ENCODE results near the gene FBXO7. TPM values are rescaled to one million over a fixed set of nuclear protein-coding genes. Genes with fewer than 3 reads are reported as not detected.

Gene FBXO7
- total RNA-seq, 5 donors from 2014 or later (not counting 1 experiment from before 2014, with no cell fraction given): 77.8 to 127 (median 83.4) TPM

DNA sequence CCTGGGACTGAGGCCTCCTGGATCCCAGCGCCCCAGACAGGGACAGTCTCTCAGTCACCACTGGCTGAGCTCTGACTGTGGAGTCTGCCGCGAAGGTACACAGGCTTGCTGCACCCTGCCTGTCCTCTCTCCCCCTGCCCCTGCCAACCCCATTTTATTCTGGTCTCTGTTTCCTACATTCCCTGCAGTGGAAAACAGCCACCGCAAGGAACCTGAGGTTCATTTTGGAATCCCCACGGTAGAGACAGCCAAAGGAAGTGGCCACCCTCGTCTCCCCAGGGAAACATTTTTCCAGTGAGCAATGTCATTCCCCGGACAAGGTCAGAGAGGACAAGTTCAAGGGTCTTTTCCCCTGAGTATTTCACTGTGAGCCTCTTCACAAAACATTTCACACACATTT lies 56.6 kb downstream of the FBXO7 start:
- Mint-ChIP-seq H3K4me1 (peaks cover 0 to 1% (median 0%) of the 10 kb centered on the region in 3 donors), H3K4me3 (no peak overlapping the region), H3K27ac (no peak overlapping the region), H3K9me3 (no peaks in the 10 kb centered on the region), H3K36me3 (no peaks in the 10 kb centered on the region), H3K27me3 (peaks cover 12 to 25% of the 10 kb centered on the region in 2 donors)
- DNase-seq (no peak), ATAC-seq (replicated peaks in 1 of 4) (no peak)
- Histone ChIP-seq H3K4me1 (ENCODE audit: control insufficient read depth in 1 of 2, extremely low read depth in 1 of 2, insufficient read depth in 2 of 2, low read length in 2 of 2) (peaks cover 0 to 3% of the 10 kb centered on the region in 2 experiments), H3K4me3 (ENCODE audit: control insufficient read depth in 1 of 2, extremely low read depth in 1 of 2, low read length in 1 of 2) (no peak overlapping the region), H3K9me3 (no peaks in the 10 kb centered on the region), H3K27me3 (replicated peaks in 1 of 2; ENCODE audit: control insufficient read depth in 2 of 2, extremely low read depth in 1 of 2, insufficient read depth in 2 of 2, low read length in 1 of 2) (peaks cover 0 to 46% of the 10 kb centered on the region in 2 experiments), H3K27ac (ENCODE audit: low read length) (no peak overlapping the region), H3K36me3 (ENCODE audit: control insufficient read depth in 2 of 2, extremely low read depth in 1 of 2, insufficient read depth in 1 of 2, low read length in 1 of 2) (no peaks in the 10 kb centered on the region)
- 81% methylated on average over 5 of the region's 7 CpGs for WGBS (ENCODE audit: insufficient coverage)
- ChIA-PET CTCF (interaction anchor here in 1 of 2 donors (0.6 to 0.7 kb wide), 3 partner anchors 88 to 266 kb away, joined by 3 to 8 read pairs (median 6); no protein-coding TSS in a partner anchor), POLR2A (interaction anchor here in 1 of 2 donors (0.7 kb wide), 1 partner anchor 299 kb away, joined by 3 read pairs; no protein-coding TSS in a partner anchor)

DNA sequence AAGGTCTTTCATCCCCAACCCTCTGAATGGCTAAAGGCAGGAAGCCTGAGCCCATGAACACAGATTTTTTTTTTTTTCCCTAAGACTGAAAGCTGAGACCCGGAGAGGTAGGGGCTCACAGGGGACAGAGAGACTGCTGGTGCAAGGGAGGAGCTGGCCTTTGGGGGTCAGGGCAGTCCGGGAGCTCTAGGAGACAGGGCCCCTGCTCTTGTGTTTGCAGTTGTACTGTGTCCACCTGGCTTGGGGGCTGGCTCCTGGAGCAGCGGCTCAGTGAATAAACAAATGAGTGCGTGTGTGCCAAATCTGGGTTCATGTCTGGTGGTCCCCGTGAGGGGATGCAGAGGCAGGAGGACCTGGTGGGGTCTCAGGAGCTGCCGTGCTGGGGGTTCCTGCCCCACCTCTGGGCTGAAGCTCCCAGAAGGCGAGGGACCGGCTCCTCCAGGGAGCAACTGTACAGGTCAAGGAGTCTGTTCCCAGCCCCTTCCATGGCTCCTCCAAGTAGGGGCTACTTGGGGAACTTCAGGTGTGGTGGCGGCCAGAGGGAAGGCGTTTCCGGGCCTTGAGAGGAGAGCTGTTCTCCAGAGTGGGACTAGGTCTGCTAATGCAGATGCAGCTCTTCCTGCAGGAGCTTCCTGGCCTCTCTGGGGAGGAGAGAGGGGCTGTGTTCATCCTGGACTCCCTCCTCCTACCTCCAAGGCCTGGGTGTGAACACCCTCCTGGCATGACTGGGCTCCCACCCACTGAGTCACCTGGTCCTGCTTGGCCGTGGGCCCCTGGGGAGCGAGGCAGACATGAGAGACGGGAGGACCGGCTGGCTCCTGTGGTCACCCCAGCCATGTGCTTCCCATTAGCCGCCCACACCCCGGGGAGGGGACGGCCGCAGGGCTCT lies 57.6 kb downstream of the FBXO7 start:
- ATAC-seq (replicated peaks in 1 of 4): no peak
- POLR2A ChIA-PET: interaction anchor here in 1 of 2 donors (0.7 kb wide), 1 partner anchor 298 kb away, joined by 3 read pairs; no protein-coding TSS in a partner anchor
- Mint-ChIP-seq H3K27me3 (peaks cover 12 to 25% of the 10 kb centered on the region in 2 donors), H3K9me3 (no peaks in the 10 kb centered on the region), H3K4me3 (no peak overlapping the region), H3K27ac (no peak overlapping the region), H3K36me3 (no peaks in the 10 kb centered on the region), H3K4me1 (peaks cover 0 to 1% (median 0%) of the 10 kb centered on the region in 3 donors)
- no peak overlapping the region for H3K27ac ChIP-seq (ENCODE audit: low read length)
- H3K9me3 ChIP-seq: no peaks in the 10 kb centered on the region
- H3K27me3 ChIP-seq (replicated peaks in 1 of 2; ENCODE audit: control insufficient read depth in 2 of 2, extremely low read depth in 1 of 2, insufficient read depth in 2 of 2, low read length in 1 of 2): peaks cover 0 to 49% of the 10 kb centered on the region in 2 experiments
- H3K36me3 ChIP-seq (ENCODE audit: control insufficient read depth in 2 of 2, extremely low read depth in 1 of 2, insufficient read depth in 1 of 2, low read length in 1 of 2): no peaks in the 10 kb centered on the region
- peak in 1 of 35 experiments; percentile 8 for DNase-seq
- WGBS (ENCODE audit: insufficient coverage): 86% methylated on average over 17 of the region's 19 CpGs
- no peak overlapping the region for H3K4me3 ChIP-seq (ENCODE audit: control insufficient read depth in 1 of 2, extremely low read depth in 1 of 2, low read length in 1 of 2)
- peaks cover 0 to 3% of the 10 kb centered on the region in 2 experiments for H3K4me1 ChIP-seq (ENCODE audit: control insufficient read depth in 1 of 2, extremely low read depth in 1 of 2, insufficient read depth in 2 of 2, low read length in 2 of 2)
- CTCF ChIA-PET: interaction anchor here (0.7 kb wide), 3 partner anchors 11 to 658 kb away, joined by 3 to 6 read pairs (median 4); no protein-coding TSS in a partner anchor

DNA sequence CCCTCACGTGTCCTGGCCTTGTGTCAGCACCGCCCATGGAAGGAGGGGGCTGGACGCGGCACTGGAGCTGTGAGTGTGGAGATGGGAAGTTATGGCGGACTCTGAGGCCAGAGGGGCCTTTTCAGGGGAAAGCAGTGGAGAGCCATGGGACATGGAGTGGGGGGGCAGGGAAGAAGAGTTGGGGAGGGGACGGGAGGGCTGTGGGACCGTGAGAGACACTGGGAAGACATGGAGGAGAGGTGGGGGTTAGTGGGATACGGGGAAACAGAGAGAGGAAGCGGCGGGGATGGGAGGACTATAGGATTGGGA lies 58.2 kb downstream of the FBXO7 start:
- Mint-ChIP-seq H3K4me1 (peaks cover 0 to 1% (median 0%) of the 10 kb centered on the region in 3 donors), H3K27me3 (peaks cover 12 to 25% of the 10 kb centered on the region in 2 donors), H3K4me3 (no peak overlapping the region), H3K9me3 (no peaks in the 10 kb centered on the region), H3K27ac (no peak overlapping the region), H3K36me3 (no peaks in the 10 kb centered on the region)
- ATAC-seq (replicated peaks in 1 of 4) (no peak), DNase-seq (no peak)
- Histone ChIP-seq H3K36me3 (ENCODE audit: control insufficient read depth in 2 of 2, extremely low read depth in 1 of 2, insufficient read depth in 1 of 2, low read length in 1 of 2) (no peaks in the 10 kb centered on the region), H3K27me3 (replicated peaks in 1 of 2; ENCODE audit: control insufficient read depth in 2 of 2, extremely low read depth in 1 of 2, insufficient read depth in 2 of 2, low read length in 1 of 2) (peaks cover 0 to 51% of the 10 kb centered on the region in 2 experiments), H3K27ac (ENCODE audit: low read length) (no peak overlapping the region), H3K9me3 (no peaks in the 10 kb centered on the region), H3K4me3 (ENCODE audit: control insufficient read depth in 1 of 2, extremely low read depth in 1 of 2, low read length in 1 of 2) (no peak overlapping the region), H3K4me1 (ENCODE audit: control insufficient read depth in 1 of 2, extremely low read depth in 1 of 2, insufficient read depth in 2 of 2, low read length in 2 of 2) (peaks cover 0 to 3% of the 10 kb centered on the region in 2 experiments)
- WGBS (ENCODE audit: insufficient coverage): 79% methylated on average over 6 of the region's 10 CpGs
- CTCF ChIA-PET: interaction anchor here in 1 of 2 donors (0.7 kb wide), 1 partner anchor 11 kb away, joined by 6 read pairs; no protein-coding TSS in a partner anchor
- POLR2A ChIA-PET: no interaction called here

DNA sequence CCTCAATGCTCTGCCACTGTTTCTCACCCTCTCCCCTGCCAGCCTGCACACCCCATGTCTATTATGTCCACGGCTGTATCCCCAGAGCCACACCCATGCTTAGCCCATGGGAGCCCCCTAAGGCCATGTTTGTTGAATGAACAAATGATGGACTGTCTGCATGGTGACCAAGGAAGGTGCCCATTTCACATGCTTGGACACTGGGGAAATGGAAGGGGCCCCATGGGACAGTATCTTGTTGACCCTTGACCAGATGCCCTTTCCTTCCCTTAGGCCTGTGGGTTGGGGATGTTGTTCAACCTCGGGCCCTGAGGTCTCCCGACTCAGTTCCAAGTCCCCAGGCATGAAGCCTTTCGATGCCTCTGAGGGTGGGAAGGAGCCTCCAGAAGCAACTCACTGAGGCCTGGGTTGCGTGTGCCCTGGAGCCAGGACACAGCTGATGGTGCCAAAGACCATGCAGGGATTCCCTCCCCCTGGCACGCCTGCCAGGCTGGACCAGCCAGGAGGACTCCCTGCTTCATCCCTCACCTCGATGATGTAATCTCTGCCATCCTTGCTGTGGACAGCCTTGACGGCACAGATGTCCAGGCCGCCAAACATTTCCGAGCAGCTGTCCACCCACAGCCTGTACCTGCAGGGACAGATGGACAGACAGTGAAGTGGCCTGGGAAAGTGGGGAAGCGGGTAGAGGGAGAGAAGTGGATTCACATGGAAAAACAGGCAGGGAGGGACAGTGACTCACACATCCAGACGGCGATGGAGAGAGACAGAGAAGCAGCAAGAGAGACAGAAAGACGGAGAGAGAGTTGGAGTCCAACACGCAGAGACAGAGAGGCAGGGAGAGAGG lies 58.9 kb downstream of the FBXO7 start:
- Histone ChIP-seq H3K4me1 (ENCODE audit: control insufficient read depth in 1 of 2, extremely low read depth in 1 of 2, insufficient read depth in 2 of 2, low read length in 2 of 2) (peaks cover 0 to 3% of the 10 kb centered on the region in 2 experiments), H3K4me3 (ENCODE audit: control insufficient read depth in 1 of 2, extremely low read depth in 1 of 2, low read length in 1 of 2) (no peak overlapping the region), H3K27ac (ENCODE audit: low read length) (no peak overlapping the region), H3K9me3 (no peaks in the 10 kb centered on the region), H3K27me3 (replicated peaks in 1 of 2; ENCODE audit: control insufficient read depth in 2 of 2, extremely low read depth in 1 of 2, insufficient read depth in 2 of 2, low read length in 1 of 2) (peaks cover 0 to 48% of the 10 kb centered on the region in 2 experiments), H3K36me3 (ENCODE audit: control insufficient read depth in 2 of 2, extremely low read depth in 1 of 2, insufficient read depth in 1 of 2, low read length in 1 of 2) (no peaks in the 10 kb centered on the region)
- ChIA-PET CTCF (no interaction called here), POLR2A (no interaction called here)
- Mint-ChIP-seq H3K9me3 (no peaks in the 10 kb centered on the region), H3K4me3 (no peak overlapping the region), H3K36me3 (no peaks in the 10 kb centered on the region), H3K27me3 (peaks cover 12 to 23% of the 10 kb centered on the region in 2 donors), H3K27ac (no peak overlapping the region), H3K4me1 (peaks cover 0 to 1% (median 0%) of the 10 kb centered on the region in 3 donors)
- WGBS (ENCODE audit: insufficient coverage): 79% methylated on average over 12 of the region's 15 CpGs
- no peak for DNase-seq
- no peak for ATAC-seq (replicated peaks in 1 of 4)

DNA sequence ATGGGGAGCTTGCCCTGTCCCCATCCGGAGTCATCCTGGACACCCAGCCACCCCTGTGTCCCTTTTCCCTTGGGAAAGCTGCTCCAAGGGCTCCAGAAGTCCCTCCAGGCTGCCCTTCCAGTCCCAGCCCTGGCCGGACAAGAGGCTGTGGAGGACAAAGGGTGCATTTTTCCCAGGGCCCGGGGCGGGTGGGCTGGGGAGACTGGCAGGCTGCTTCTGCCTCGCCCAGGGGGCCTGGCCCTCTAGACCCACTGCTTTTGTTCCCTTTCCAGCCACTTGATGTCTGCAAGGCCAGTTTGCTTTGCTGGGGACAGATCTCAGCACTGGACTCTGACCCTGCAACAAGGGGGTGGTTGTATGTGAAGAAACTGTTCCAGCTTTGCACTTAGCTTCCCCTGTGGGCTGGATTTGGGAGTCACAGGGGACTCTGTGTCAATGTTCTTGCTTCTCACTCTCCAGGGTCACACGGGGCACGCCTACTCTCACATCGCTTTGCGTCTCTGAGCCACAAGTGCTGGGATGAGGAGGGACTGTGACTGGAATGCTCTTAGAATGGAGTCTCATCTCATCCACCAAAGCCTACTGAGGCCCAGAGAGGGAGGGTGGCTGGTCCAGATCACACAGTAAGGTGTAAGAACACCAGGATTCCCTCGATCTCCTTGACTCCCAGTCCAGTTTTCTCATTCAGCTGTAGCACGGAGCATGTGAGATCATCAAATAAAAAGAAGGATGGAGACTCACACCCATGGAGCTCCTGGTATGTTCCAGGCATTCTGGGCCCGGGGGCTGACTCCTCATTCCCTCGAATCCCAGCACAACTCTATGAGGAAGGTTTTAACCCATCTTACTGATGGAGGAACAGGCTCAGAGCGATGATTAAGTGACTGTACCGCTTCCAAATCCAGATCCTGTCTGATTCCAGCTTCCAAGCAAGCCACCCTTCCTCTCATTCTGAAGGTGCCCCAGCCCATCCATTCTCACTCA lies 59.9 kb downstream of the FBXO7 start:
- Histone ChIP-seq H3K9me3 (no peaks in the 10 kb centered on the region), H3K4me3 (ENCODE audit: control insufficient read depth in 1 of 2, extremely low read depth in 1 of 2, low read length in 1 of 2) (no peak overlapping the region), H3K36me3 (ENCODE audit: control insufficient read depth in 2 of 2, extremely low read depth in 1 of 2, insufficient read depth in 1 of 2, low read length in 1 of 2) (no peaks in the 10 kb centered on the region), H3K27ac (ENCODE audit: low read length) (no peak overlapping the region), H3K27me3 (replicated peaks in 1 of 2; ENCODE audit: control insufficient read depth in 2 of 2, extremely low read depth in 1 of 2, insufficient read depth in 2 of 2, low read length in 1 of 2) (peaks cover 0 to 40% of the 10 kb centered on the region in 2 experiments), H3K4me1 (ENCODE audit: control insufficient read depth in 1 of 2, extremely low read depth in 1 of 2, insufficient read depth in 2 of 2, low read length in 2 of 2) (no peaks in the 10 kb centered on the region)
- Mint-ChIP-seq H3K36me3 (no peaks in the 10 kb centered on the region), H3K27ac (no peak overlapping the region), H3K4me1 (peaks cover 0 to 1% (median 0%) of the 10 kb centered on the region in 3 donors), H3K4me3 (no peak overlapping the region), H3K27me3 (peaks cover 20 to 28% of the 10 kb centered on the region in 2 donors), H3K9me3 (no peaks in the 10 kb centered on the region)
- WGBS (ENCODE audit: insufficient coverage): 81% methylated on average over 8 of the region's 15 CpGs
- DNase-seq (no peak), ATAC-seq (replicated peaks in 1 of 4) (no peak)
- CTCF ChIA-PET: no interaction called here
- POLR2A ChIA-PET: no interaction called here
